ENCODE measurements around the gene PTPRD. TPM values are rescaled to one million over a fixed set of nuclear protein-coding genes. Genes with fewer than 3 reads are reported as not detected.

The PTPRD gene
- total and polyA plus RNA-seq, 2 donors: 2.2 to 13.5 TPM

DNA sequence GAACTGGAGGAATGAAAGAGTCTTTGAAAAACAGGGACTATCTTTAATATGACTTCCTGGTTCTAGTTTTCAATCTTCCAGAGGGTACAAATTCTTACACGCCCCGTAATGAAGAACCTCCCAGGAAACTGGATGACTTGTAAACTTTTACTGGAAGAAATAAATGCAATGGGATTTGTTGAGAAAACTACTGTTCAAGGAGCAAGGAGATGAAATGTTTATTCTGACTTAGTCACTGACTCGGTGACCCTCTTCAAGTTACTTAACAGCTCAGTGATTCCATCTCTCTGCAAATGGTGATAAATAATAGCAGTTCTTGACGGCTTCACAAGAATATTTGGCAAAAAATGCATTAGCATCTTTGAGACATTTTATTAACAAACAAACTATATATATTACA lies 858.6 kb downstream of the PTPRD start:
- Histone ChIP-seq H3K27me3 (ENCODE audit: control insufficient read depth in 2 of 2, insufficient read depth in 1 of 2, low read length in 1 of 2) (no peaks in the 10 kb centered on the region), H3K4me3 (ENCODE audit: low read length in 2 of 2) (no peak overlapping the region), H3K27ac (ENCODE audit: low read depth in 1 of 2, low read length in 1 of 2) (no peak overlapping the region), H3K36me3 (ENCODE audit: control insufficient read depth in 2 of 2, insufficient read depth in 2 of 2, low read length in 1 of 2) (no peaks in the 10 kb centered on the region), H3K4me1 (ENCODE audit: control insufficient read depth in 2 of 2, insufficient read depth in 2 of 2, low read length in 2 of 2) (no peaks in the 10 kb centered on the region), H3K9me3 (ENCODE audit: control insufficient read depth in 2 of 2, insufficient read depth in 1 of 2, low read length in 1 of 2) (no peaks in the 10 kb centered on the region)
- DNase-seq (ENCODE audit: low read depth in 6 of 9, low spot score in 9 of 9): no peak
- WGBS: 94% methylated on average over 4 of the region's 4 CpGs

DNA sequence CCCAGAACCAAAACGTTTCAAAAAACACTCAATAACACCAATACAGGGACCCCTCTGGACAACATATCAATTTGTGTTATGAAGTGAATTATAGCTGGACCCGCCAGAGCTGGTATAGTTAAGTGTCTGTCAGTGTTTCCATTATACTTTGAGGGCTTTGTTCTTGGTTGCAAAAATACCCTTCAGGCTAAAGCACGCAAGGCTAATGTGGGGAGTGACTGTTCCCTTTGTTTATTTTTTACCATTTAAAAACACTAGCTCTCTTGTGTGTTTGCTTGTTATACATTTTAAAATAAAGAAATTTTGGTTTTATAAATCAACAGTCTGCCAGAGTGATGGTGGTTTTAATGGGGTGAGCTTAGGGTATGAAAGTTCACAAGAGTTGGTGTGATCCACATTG lies 859.5 kb downstream of the PTPRD start:
- Histone ChIP-seq H3K4me3 (ENCODE audit: low read length in 2 of 2) (no peak overlapping the region), H3K36me3 (ENCODE audit: control insufficient read depth in 2 of 2, insufficient read depth in 2 of 2, low read length in 1 of 2) (no peaks in the 10 kb centered on the region), H3K4me1 (ENCODE audit: control insufficient read depth in 2 of 2, insufficient read depth in 2 of 2, low read length in 2 of 2) (no peaks in the 10 kb centered on the region), H3K9me3 (ENCODE audit: control insufficient read depth in 2 of 2, insufficient read depth in 1 of 2, low read length in 1 of 2) (no peaks in the 10 kb centered on the region), H3K27me3 (ENCODE audit: control insufficient read depth in 2 of 2, insufficient read depth in 1 of 2, low read length in 1 of 2) (no peaks in the 10 kb centered on the region), H3K27ac (ENCODE audit: low read depth in 1 of 2, low read length in 1 of 2) (no peak overlapping the region)
- no peak for DNase-seq (ENCODE audit: low read depth in 6 of 9, low spot score in 9 of 9)
- 90% methylated on average over 3 of the region's 3 CpGs for WGBS

DNA sequence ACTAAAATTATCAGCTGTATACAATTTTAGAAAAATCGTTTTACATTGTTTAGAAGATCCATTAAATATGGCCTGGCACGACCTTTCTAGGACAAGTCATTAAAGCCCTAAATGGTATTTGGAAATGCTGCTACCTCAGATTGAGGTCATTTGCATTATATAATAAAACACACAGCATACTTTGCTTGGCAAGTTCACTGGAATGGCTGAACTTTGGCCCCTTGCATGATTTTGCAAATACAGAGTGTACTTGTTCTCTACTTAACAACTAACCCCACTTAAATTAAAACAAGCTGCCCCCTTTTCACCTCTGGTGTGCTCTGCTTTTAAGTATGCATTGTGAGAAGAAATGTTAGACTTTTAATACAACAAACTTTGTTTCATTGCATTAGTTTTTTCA lies 860.1 kb downstream of the PTPRD start:
- Histone ChIP-seq H3K4me3 (ENCODE audit: low read length in 2 of 2) (no peak overlapping the region), H3K36me3 (ENCODE audit: control insufficient read depth in 2 of 2, insufficient read depth in 2 of 2, low read length in 1 of 2) (no peaks in the 10 kb centered on the region), H3K4me1 (ENCODE audit: control insufficient read depth in 2 of 2, insufficient read depth in 2 of 2, low read length in 2 of 2) (no peaks in the 10 kb centered on the region), H3K27ac (ENCODE audit: low read depth in 1 of 2, low read length in 1 of 2) (no peak overlapping the region), H3K9me3 (ENCODE audit: control insufficient read depth in 2 of 2, insufficient read depth in 1 of 2, low read length in 1 of 2) (no peaks in the 10 kb centered on the region), H3K27me3 (ENCODE audit: control insufficient read depth in 2 of 2, insufficient read depth in 1 of 2, low read length in 1 of 2) (no peaks in the 10 kb centered on the region)
- 94% methylated on average over 2 of the region's 2 CpGs for WGBS
- no peak for DNase-seq (ENCODE audit: low read depth in 6 of 9, low spot score in 9 of 9)

DNA sequence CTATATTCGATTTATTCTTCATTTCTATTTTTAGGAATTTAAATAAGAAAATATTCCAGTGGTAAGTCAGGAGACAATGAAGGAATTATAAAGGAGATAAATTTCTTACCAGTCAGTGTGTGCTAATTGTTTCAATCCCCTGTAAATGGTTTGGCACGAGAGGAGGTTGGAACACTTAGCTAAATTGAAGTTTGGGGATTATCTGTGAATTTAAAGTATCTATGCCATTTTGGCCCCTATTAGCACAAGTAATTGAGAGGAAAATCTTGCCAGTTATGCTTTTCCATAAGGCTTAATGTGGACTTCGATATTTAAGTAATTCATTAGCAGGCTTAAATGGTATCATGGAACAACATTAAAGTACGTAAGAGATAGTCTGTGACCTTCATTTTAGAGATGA lies 860.8 kb downstream of the PTPRD start:
- no peaks in the 10 kb centered on the region for H3K4me1 ChIP-seq (ENCODE audit: control insufficient read depth in 2 of 2, insufficient read depth in 2 of 2, low read length in 2 of 2)
- H3K4me3 ChIP-seq (ENCODE audit: low read length in 2 of 2): no peak overlapping the region
- H3K9me3 ChIP-seq (ENCODE audit: control insufficient read depth in 2 of 2, insufficient read depth in 1 of 2, low read length in 1 of 2): no peaks in the 10 kb centered on the region
- H3K27ac ChIP-seq (ENCODE audit: low read depth in 1 of 2, low read length in 1 of 2): no peak overlapping the region
- H3K27me3 ChIP-seq (ENCODE audit: control insufficient read depth in 2 of 2, insufficient read depth in 1 of 2, low read length in 1 of 2): no peaks in the 10 kb centered on the region
- 96% methylated on average over 4 of the region's 4 CpGs for WGBS
- no peaks in the 10 kb centered on the region for H3K36me3 ChIP-seq (ENCODE audit: control insufficient read depth in 2 of 2, insufficient read depth in 2 of 2, low read length in 1 of 2)
- no peak for DNase-seq (ENCODE audit: low read depth in 6 of 9, low spot score in 9 of 9)

DNA sequence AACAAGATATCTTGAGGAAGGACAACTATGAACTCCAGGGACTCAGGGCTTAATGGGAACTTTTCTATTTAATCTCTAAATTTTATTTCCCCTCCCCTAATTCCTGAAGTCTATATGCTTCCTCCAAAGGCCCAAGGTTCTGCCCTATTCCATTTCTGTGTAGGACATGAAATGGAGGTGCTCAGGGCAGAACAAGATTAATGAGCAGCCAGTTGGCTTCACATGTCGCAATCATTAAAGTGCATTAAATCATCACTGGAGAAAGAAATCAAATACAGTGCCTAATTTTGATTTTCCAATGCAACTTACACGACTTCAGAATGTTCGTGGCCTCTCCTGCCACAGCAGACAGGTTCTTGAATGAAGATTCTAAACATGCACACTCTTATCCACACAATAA lies 862.1 kb downstream of the PTPRD start:
- DNase-seq (ENCODE audit: low read depth in 6 of 9, low spot score in 9 of 9): no peak
- Histone ChIP-seq H3K9me3 (ENCODE audit: control insufficient read depth in 2 of 2, insufficient read depth in 1 of 2, low read length in 1 of 2) (no peaks in the 10 kb centered on the region), H3K4me3 (ENCODE audit: low read length in 2 of 2) (no peak overlapping the region), H3K4me1 (ENCODE audit: control insufficient read depth in 2 of 2, insufficient read depth in 2 of 2, low read length in 2 of 2) (no peaks in the 10 kb centered on the region), H3K27me3 (ENCODE audit: control insufficient read depth in 2 of 2, insufficient read depth in 1 of 2, low read length in 1 of 2) (no peaks in the 10 kb centered on the region), H3K27ac (ENCODE audit: low read depth in 1 of 2, low read length in 1 of 2) (no peak overlapping the region), H3K36me3 (ENCODE audit: control insufficient read depth in 2 of 2, insufficient read depth in 2 of 2, low read length in 1 of 2) (no peaks in the 10 kb centered on the region)
- 91% methylated on average over 3 of the region's 3 CpGs for WGBS

DNA sequence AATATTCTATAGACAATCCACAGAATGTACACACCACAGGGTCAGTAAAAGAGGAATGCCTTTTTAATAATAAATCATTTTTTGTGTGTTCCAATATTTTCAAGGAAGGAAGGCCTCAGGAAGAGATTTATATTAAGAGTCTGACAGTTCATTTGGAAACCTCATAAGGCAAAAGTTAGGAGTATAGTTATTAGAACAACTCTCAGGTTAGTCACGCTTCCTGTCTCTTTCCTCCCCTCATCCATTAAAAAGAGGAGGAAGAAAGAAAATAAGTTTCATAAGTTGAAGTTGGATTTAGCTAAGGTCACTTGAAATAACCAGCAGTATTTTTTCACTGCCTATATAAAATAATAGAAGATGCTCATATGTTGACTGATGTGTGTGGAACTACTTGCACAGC lies 863.2 kb downstream of the PTPRD start:
- Histone ChIP-seq H3K9me3 (ENCODE audit: control insufficient read depth in 2 of 2, insufficient read depth in 1 of 2, low read length in 1 of 2) (no peaks in the 10 kb centered on the region), H3K36me3 (ENCODE audit: control insufficient read depth in 2 of 2, insufficient read depth in 2 of 2, low read length in 1 of 2) (no peaks in the 10 kb centered on the region), H3K27ac (ENCODE audit: low read depth in 1 of 2, low read length in 1 of 2) (no peak overlapping the region), H3K27me3 (ENCODE audit: control insufficient read depth in 2 of 2, insufficient read depth in 1 of 2, low read length in 1 of 2) (no peaks in the 10 kb centered on the region), H3K4me3 (ENCODE audit: low read length in 2 of 2) (no peak overlapping the region), H3K4me1 (ENCODE audit: control insufficient read depth in 2 of 2, insufficient read depth in 2 of 2, low read length in 2 of 2) (no peaks in the 10 kb centered on the region)
- WGBS: 96% methylated on average over 1 of the region's 1 CpG
- no peak for DNase-seq (ENCODE audit: low read depth in 6 of 9, low spot score in 9 of 9)

DNA sequence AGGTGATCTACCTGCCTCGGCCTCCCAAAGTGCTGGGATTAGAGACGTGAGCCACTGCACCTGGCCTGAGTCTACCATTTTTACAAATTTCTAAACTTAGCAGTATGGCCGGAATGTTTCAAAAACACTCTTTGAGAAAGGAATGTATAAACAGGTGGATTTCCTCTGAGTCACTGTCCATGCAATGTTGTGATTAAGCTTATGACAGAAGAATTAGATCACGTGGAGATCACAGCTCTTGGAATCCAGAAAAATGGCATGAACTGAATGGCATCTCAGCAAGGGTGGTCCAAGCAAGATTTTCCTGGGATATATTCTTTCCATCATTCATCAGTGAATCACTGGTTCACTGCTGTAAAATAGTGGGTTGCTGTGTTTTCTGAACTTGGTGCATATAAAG lies 865.0 kb downstream of the PTPRD start:
- no peaks in the 10 kb centered on the region for H3K36me3 ChIP-seq (ENCODE audit: control insufficient read depth in 2 of 2, insufficient read depth in 2 of 2, low read length in 1 of 2)
- no peaks in the 10 kb centered on the region for H3K9me3 ChIP-seq (ENCODE audit: control insufficient read depth in 2 of 2, insufficient read depth in 1 of 2, low read length in 1 of 2)
- no peak overlapping the region for H3K4me3 ChIP-seq (ENCODE audit: low read length in 2 of 2)
- H3K4me1 ChIP-seq (ENCODE audit: control insufficient read depth in 2 of 2, insufficient read depth in 2 of 2, low read length in 2 of 2): no peaks in the 10 kb centered on the region
- no peak overlapping the region for H3K27ac ChIP-seq (ENCODE audit: low read depth in 1 of 2, low read length in 1 of 2)
- no peaks in the 10 kb centered on the region for H3K27me3 ChIP-seq (ENCODE audit: control insufficient read depth in 2 of 2, insufficient read depth in 1 of 2, low read length in 1 of 2)
- DNase-seq (ENCODE audit: low read depth in 6 of 9, low spot score in 9 of 9): no peak
- WGBS: 91% methylated on average over 4 of the region's 4 CpGs

DNA sequence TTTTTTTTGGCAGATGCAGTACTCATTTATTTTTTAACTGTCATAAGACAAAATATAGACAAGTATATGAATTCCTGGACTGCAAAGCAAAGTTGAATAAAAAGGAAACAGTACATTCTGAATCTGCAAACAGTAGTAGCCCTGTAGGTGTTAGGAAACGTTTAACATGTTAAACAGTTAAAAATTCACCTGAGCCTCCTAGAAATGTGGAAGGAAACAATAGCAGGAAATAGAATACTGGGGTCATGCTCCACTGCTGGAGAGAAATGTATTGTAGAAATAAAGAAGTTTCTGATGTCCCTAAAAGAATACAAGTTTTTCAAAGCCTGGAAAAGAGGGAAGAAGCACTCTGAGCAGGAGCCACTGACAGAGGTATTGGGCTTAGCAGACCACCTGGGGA lies 866.0 kb downstream of the PTPRD start:
- no peak for DNase-seq (ENCODE audit: low read depth in 6 of 9, low spot score in 9 of 9)
- Histone ChIP-seq H3K4me3 (ENCODE audit: low read length in 2 of 2) (no peak overlapping the region), H3K9me3 (ENCODE audit: control insufficient read depth in 2 of 2, insufficient read depth in 1 of 2, low read length in 1 of 2) (no peaks in the 10 kb centered on the region), H3K36me3 (ENCODE audit: control insufficient read depth in 2 of 2, insufficient read depth in 2 of 2, low read length in 1 of 2) (no peaks in the 10 kb centered on the region), H3K4me1 (ENCODE audit: control insufficient read depth in 2 of 2, insufficient read depth in 2 of 2, low read length in 2 of 2) (no peaks in the 10 kb centered on the region), H3K27me3 (ENCODE audit: control insufficient read depth in 2 of 2, insufficient read depth in 1 of 2, low read length in 1 of 2) (no peaks in the 10 kb centered on the region), H3K27ac (ENCODE audit: low read depth in 1 of 2, low read length in 1 of 2) (no peak overlapping the region)
- 36% methylated on average over 1 of the region's 1 CpG for WGBS

DNA sequence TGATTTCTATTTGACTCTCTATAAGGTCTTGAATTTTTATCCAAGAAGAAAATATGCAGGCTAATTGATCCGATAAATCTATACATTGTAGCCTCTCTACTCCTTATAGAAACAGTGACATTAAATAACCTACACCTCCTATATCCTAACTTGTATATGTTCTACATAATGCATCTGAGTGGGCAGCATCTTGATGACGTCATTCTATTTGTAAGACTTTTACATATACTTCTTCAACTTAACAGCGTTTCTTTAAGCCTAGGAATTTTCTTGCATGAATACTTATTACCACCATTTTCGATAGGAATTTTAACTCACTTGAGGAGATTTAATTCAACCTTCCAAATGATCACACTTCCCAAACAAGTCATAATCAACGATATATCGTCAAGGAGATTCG lies 869.0 kb downstream of the PTPRD start:
- H3K4me1 ChIP-seq (ENCODE audit: control insufficient read depth in 2 of 2, insufficient read depth in 2 of 2, low read length in 2 of 2): no peaks in the 10 kb centered on the region
- H3K27ac ChIP-seq (ENCODE audit: low read depth in 1 of 2, low read length in 1 of 2): no peak overlapping the region
- WGBS: 70% methylated on average over 7 of the region's 7 CpGs
- no peaks in the 10 kb centered on the region for H3K27me3 ChIP-seq (ENCODE audit: control insufficient read depth in 2 of 2, insufficient read depth in 1 of 2, low read length in 1 of 2)
- H3K4me3 ChIP-seq (ENCODE audit: low read length in 2 of 2): no peak overlapping the region
- no peaks in the 10 kb centered on the region for H3K36me3 ChIP-seq (ENCODE audit: control insufficient read depth in 2 of 2, insufficient read depth in 2 of 2, low read length in 1 of 2)
- H3K9me3 ChIP-seq (ENCODE audit: control insufficient read depth in 2 of 2, insufficient read depth in 1 of 2, low read length in 1 of 2): no peaks in the 10 kb centered on the region
- DNase-seq (ENCODE audit: low read depth in 6 of 9, low spot score in 9 of 9): no peak

DNA sequence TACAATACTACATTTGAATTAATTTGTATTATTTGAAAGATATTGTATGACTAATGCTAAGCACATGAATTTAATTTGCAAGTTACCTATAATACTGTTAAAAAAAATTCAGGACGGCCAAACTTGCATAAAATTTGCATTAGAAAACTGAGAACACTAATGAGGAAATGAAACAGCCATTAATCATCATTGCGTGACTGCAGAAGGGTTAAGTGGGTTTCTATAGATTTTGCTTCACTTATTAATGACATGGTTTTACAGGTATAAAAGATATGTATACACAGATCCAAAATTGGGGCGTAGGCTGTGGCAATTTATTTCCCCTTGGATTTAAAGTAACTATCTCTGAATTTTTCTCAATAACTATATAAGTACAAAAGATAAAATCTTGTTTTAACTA lies 882.6 kb downstream of the PTPRD start:
- H3K27ac ChIP-seq (ENCODE audit: low read depth in 1 of 2, low read length in 1 of 2): no peak overlapping the region
- 61% methylated on average over 3 of the region's 3 CpGs for WGBS

More for the DNA sequence above, 882.6 kb downstream of the PTPRD start:
- no peak for DNase-seq (ENCODE audit: low read depth in 6 of 9, low spot score in 9 of 9)
- H3K4me3 ChIP-seq (ENCODE audit: low read length in 2 of 2): no peak overlapping the region
- no peaks in the 10 kb centered on the region for H3K36me3 ChIP-seq (ENCODE audit: control insufficient read depth in 2 of 2, insufficient read depth in 2 of 2, low read length in 1 of 2)
- H3K9me3 ChIP-seq (ENCODE audit: control insufficient read depth in 2 of 2, insufficient read depth in 1 of 2, low read length in 1 of 2): no peaks in the 10 kb centered on the region
- no peaks in the 10 kb centered on the region for H3K4me1 ChIP-seq (ENCODE audit: control insufficient read depth in 2 of 2, insufficient read depth in 2 of 2, low read length in 2 of 2)
- H3K27me3 ChIP-seq (ENCODE audit: control insufficient read depth in 2 of 2, insufficient read depth in 1 of 2, low read length in 1 of 2): no peaks in the 10 kb centered on the region

Measured in thymus (tissue), 11 donors.